Measurements from ENCODE around the gene SLC17A2.
"Not testable (repeated sequence)": the region's sequence is repeated elsewhere in the genome, so short reads cannot be mapped to it uniquely, and the experiment has no call there.

The SLC17A2 gene

GRCh38 chr6:25951296-25952032 lies 21.0 kb upstream of the SLC17A2 start:
- DNase-seq = no peak

GRCh38 chr6:25950297-25950696 lies 19.8 kb upstream of the SLC17A2 start:
- DNase-seq = no peak

GRCh38 chr6:25949695-25950094 lies 19.2 kb upstream of the SLC17A2 start:
- no peak for DNase-seq

- not testable (repeated sequence) for DNase-seq
These were observed 17.0 kb upstream of the SLC17A2 start for GRCh38 chr6:25947492-25947891.

- no peak for DNase-seq
These were observed 16.1 kb upstream of the SLC17A2 start for GRCh38 chr6:25946631-25947030.

GRCh38 chr6:25945738-25946137 lies 15.2 kb upstream of the SLC17A2 start:
- not testable (repeated sequence) for DNase-seq

- DNase-seq = no peak
These were observed 14.4 kb upstream of the SLC17A2 start for GRCh38 chr6:25944688-25945574.

- no peak for DNase-seq
These were observed 13.4 kb upstream of the SLC17A2 start for GRCh38 chr6:25943887-25944286.

GRCh38 chr6:25942561-25943147 lies 12.2 kb upstream of the SLC17A2 start:
- no peak for DNase-seq

- no peak for DNase-seq
These were observed 9.1 kb upstream of the SLC17A2 start for GRCh38 chr6:25939593-25939992.

GRCh38 chr6:25935953-25936352 lies 5.5 kb upstream of the SLC17A2 start:
- DNase-seq = no peak

- DNase-seq = no peak
These were observed 4.3 kb upstream of the SLC17A2 start for GRCh38 chr6:25934735-25935313.

GRCh38 chr6:25934156-25934555 lies 3.7 kb upstream of the SLC17A2 start:
- DNase-seq = no peak

GRCh38 chr6:25931411-25931709 lies 869 bp upstream of the SLC17A2 start:
- no peak for DNase-seq

- not testable (repeated sequence) for DNase-seq
These were observed 706 bp downstream of the SLC17A2 start for GRCh38 chr6:25929785-25930184.

GRCh38 chr6:25928562-25929324 lies 1.7 kb downstream of the SLC17A2 start:
- DNase-seq = no peak

- DNase-seq = no peak
These were observed 2.7 kb downstream of the SLC17A2 start for GRCh38 chr6:25927756-25928216.

- DNase-seq = no peak
These were observed 3.3 kb downstream of the SLC17A2 start for GRCh38 chr6:25927178-25927577.

GRCh38 chr6:25925876-25926275 lies 4.6 kb downstream of the SLC17A2 start:
- DNase-seq = no peak

- DNase-seq = no peak
These were observed 8.2 kb downstream of the SLC17A2 start for GRCh38 chr6:25922301-25922700.

GRCh38 chr6:25921525-25922203 lies 8.8 kb downstream of the SLC17A2 start:
- DNase-seq = no peak

- no peak for DNase-seq
These were observed 10.8 kb downstream of the SLC17A2 start for GRCh38 chr6:25919657-25920056.
